SK-N-SH treated with all-trans-retinoic acid at 6 μM for 48 hours (cell line): Measurements from ENCODE around the gene UNC5B.

Experiments
- ATAC-seq: fragments of 200-7000 bp; cut with Tn5 transposase; 3 replicates; pipeline ENCODE4 v1.9.1; 2020; ENCODE audit warnings: mild to moderate bottlenecking, moderate library complexity
- ARNTL ChIP-seq: fragments of 450-650 bp; formaldehyde crosslinking; IDR thresholded peaks from 2 replicates; pipeline ENCODE4 v1.5.0; 2020; ENCODE audit warnings: low read depth, mild to moderate bottlenecking, moderate library complexity, borderline replicate concordance
- BACH2 ChIP-seq: fragments of 250-450 bp; sonication (Bioruptor Pico); IDR thresholded peaks from 2 replicates; pipeline ENCODE4 v1.9.0; 2021; ENCODE audit warnings: mild to moderate bottlenecking, borderline replicate concordance
- CREB5 ChIP-seq: fragments of 250-450 bp; sonication (Bioruptor Pico); IDR thresholded peaks from 2 replicates; pipeline ENCODE4 v1.5.1; 2020; ENCODE audit warnings: low read depth, mild to moderate bottlenecking, moderate library complexity
- CSDC2 ChIP-seq: fragments of 250-450 bp; sonication (Bioruptor Pico); IDR thresholded peaks from 2 replicates; pipeline ENCODE4 v1.5.0; 2020; ENCODE audit warnings: mild to moderate bottlenecking, moderate library complexity
- CSRNP3 ChIP-seq: fragments of 250-450 bp; sonication (Bioruptor Pico); IDR thresholded peaks from 2 replicates; pipeline ENCODE4 v1.5.1; 2021; ENCODE audit warnings: mild to moderate bottlenecking, moderate library complexity
- ESRRG ChIP-seq: fragments of 250-450 bp; sonication (Bioruptor Pico); IDR thresholded peaks from 2 replicates; pipeline ENCODE4 v1.6.1; 2021; ENCODE audit warnings: mild to moderate bottlenecking
- GLIS3 ChIP-seq: fragments of 250-450 bp; sonication (Bioruptor Pico); IDR thresholded peaks from 2 replicates; pipeline ENCODE4 v1.5.0; 2020; ENCODE audit warnings: mild to moderate bottlenecking, moderate library complexity
- ISL1 ChIP-seq: fragments of 250-450 bp; sonication (Bioruptor Pico); IDR thresholded peaks from 2 replicates; pipeline ENCODE4 v2.1.2; 2022; ENCODE audit warnings: mild to moderate bottlenecking, moderate library complexity
- OSR1 ChIP-seq: fragments of 250-450 bp; sonication (Bioruptor Pico); IDR thresholded peaks from 2 replicates; pipeline ENCODE4 v1.8.0; 2022; ENCODE audit warnings: moderate library complexity, mild to moderate bottlenecking, inconsistent platforms
- POU6F1 ChIP-seq: fragments of 250-450 bp; sonication (Bioruptor Pico); IDR thresholded peaks from 2 replicates; pipeline ENCODE4 v1.8.0; 2021; ENCODE audit warnings: low read depth, mild to moderate bottlenecking, moderate library complexity, borderline replicate concordance
- PPARA ChIP-seq: fragments of 250-450 bp; sonication (Bioruptor Pico); IDR thresholded peaks from 2 replicates; pipeline ENCODE4 v1.5.0; 2020; ENCODE audit warnings: mild to moderate bottlenecking, borderline replicate concordance
- RARB ChIP-seq: fragments of 250-450 bp; sonication (Bioruptor Pico); IDR thresholded peaks from 2 replicates; pipeline ENCODE4 v1.8.0; 2021; ENCODE audit warnings: mild to moderate bottlenecking, moderate library complexity
- SNAI2 ChIP-seq: fragments of 250-450 bp; sonication (Bioruptor Pico); IDR thresholded peaks from 2 replicates; pipeline ENCODE4 v1.5.0; 2020; ENCODE audit warnings: mild to moderate bottlenecking, moderate library complexity
- TCF4 ChIP-seq: fragments of 250-450 bp; sonication (Bioruptor Pico); IDR thresholded peaks from 2 replicates; pipeline ENCODE4 v1.8.0; 2021; ENCODE audit warnings: mild to moderate bottlenecking, moderate library complexity, borderline replicate concordance
- TOX ChIP-seq: fragments of 250-450 bp; sonication (Bioruptor Pico); IDR thresholded peaks from 2 replicates; pipeline ENCODE4 v1.8.0; 2021; ENCODE audit warnings: mild to moderate bottlenecking, moderate library complexity, borderline replicate concordance
- ZC3H10 ChIP-seq: fragments of 250-450 bp; sonication (Bioruptor Pico); IDR thresholded peaks from 2 replicates; pipeline ENCODE4 v1.5.1; 2021; ENCODE audit warnings: mild to moderate bottlenecking, moderate library complexity
- ZFP3 ChIP-seq: fragments of 250-450 bp; sonication (Bioruptor Pico); IDR thresholded peaks from 2 replicates; pipeline ENCODE4 v1.5.0; 2020; ENCODE audit warnings: mild to moderate bottlenecking, moderate library complexity
- ZFP30 ChIP-seq: fragments of 450-650 bp; formaldehyde crosslinking; IDR thresholded peaks from 2 replicates; pipeline ENCODE4 v1.5.0; 2022; ENCODE audit warnings: mild to moderate bottlenecking, moderate library complexity
- ZNF565 ChIP-seq: fragments of 450-650 bp; formaldehyde crosslinking; conservative IDR thresholded peaks from 2 replicates; pipeline ENCODE4 v1.5.0; 2020; ENCODE audit warnings: low read depth, mild to moderate bottlenecking, moderate library complexity
- ZNF70 ChIP-seq: fragments of 450-650 bp; formaldehyde crosslinking; IDR thresholded peaks from 2 replicates; pipeline ENCODE4 v1.5.0; 2020; ENCODE audit warnings: mild to moderate bottlenecking, moderate library complexity
- ZNF8 ChIP-seq: fragments of 450-650 bp; formaldehyde crosslinking; IDR thresholded peaks from 2 replicates; pipeline ENCODE4 v1.5.0; 2020; ENCODE audit warnings: mild to moderate bottlenecking, moderate library complexity

UNC5B gene

GRCh38 chr10:71188201-71188600 is 24.2 kb upstream of the UNC5B start:
- ATAC-seq = no peak
- TF ChIP-seq PPARA (CRISPR knock-in tag) = no peak

- ATAC-seq = no peak
- TF ChIP-seq POU6F1 (CRISPR knock-in tag) (no peak), TCF4 (CRISPR knock-in tag) (no peak), SNAI2 (CRISPR knock-in tag) (no peak), ZFP30 (CRISPR knock-in tag) (no peak), RARB (CRISPR knock-in tag) (no peak), CSRNP3 (CRISPR knock-in tag) (no peak), ISL1 (CRISPR knock-in tag) (no peak), ESRRG (CRISPR knock-in tag) (no peak), CSDC2 (CRISPR knock-in tag) (no peak), PPARA (CRISPR knock-in tag) (no peak), GLIS3 (CRISPR knock-in tag) (no peak), BACH2 (CRISPR knock-in tag) (no peak), ZFP3 (CRISPR knock-in tag) (no peak)
- TF ChIP-seq, all 23 proteins: peak for 0
Observed at GRCh38 chr10:71191019-71191418, 21.4 kb upstream of the UNC5B start.

GRCh38 chr10:71191551-71192076 is 20.8 kb upstream of the UNC5B start:
- TF ChIP-seq TOX (CRISPR knock-in tag) (no peak), CREB5 (CRISPR knock-in tag) (no peak), BACH2 (CRISPR knock-in tag) (no peak), ISL1 (CRISPR knock-in tag) (no peak), ESRRG (CRISPR knock-in tag) (no peak), CSDC2 (CRISPR knock-in tag) (no peak), PPARA (CRISPR knock-in tag) (no peak), ZNF70 (no peak), ZC3H10 (CRISPR knock-in tag) (no peak)
- TF ChIP-seq, all 23 proteins: peak for 0
- peak; percentile 54; the same call in 2 of the 3 replicates for ATAC-seq

GRCh38 chr10:71193516-71193915 is 18.9 kb upstream of the UNC5B start:
- no peak for ATAC-seq
- TF ChIP-seq ZNF8 (CRISPR knock-in tag) = no peak
- TF ChIP-seq BACH2 (CRISPR knock-in tag) = no peak
- TF ChIP-seq ESRRG (CRISPR knock-in tag) = no peak
- TF ChIP-seq ISL1 (CRISPR knock-in tag) = no peak
- no peak for TF ChIP-seq CREB5 (CRISPR knock-in tag)
- no peak for TF ChIP-seq POU6F1 (CRISPR knock-in tag)
- TF ChIP-seq ARNTL (CRISPR knock-in tag) = no peak
- no peak for TF ChIP-seq OSR1 (CRISPR knock-in tag)
- no peak for TF ChIP-seq ZFP30 (CRISPR knock-in tag)
- TF ChIP-seq GLIS3 (CRISPR knock-in tag) = no peak
- TF ChIP-seq ZNF70 = no peak
- TF ChIP-seq ZNF565 (CRISPR knock-in tag) = no peak
- no peak for TF ChIP-seq CSRNP3 (CRISPR knock-in tag)
- TF ChIP-seq TOX (CRISPR knock-in tag) = no peak
